Fibroblast of villous mesenchyme (primary cell): ENCODE results near the gene SPATA31E1. TPM values are rescaled to one million over a fixed set of nuclear protein-coding genes. Genes with fewer than 3 reads are reported as not detected.
"Not testable (repeated sequence)": the region's sequence is repeated elsewhere in the genome, so short reads cannot be mapped to it uniquely, and the experiment has no call there.

ENCODE experiments used
- DNase-seq: peaks from one replicate; pipeline ENCODE4 v3.0.0-alpha.2; 2010; ENCODE audit warnings: low read depth
- H3K4me3 ChIP-seq: 2 replicates; pipeline ENCODE4 v1.5.1; 2011; ENCODE audit warnings: low read depth, mild to moderate bottlenecking, low read length
- CTCF ChIP-seq: IDR thresholded peaks from 2 replicates; pipeline ENCODE4 v1.5.1; 2012; ENCODE audit warnings: low read depth, mild to moderate bottlenecking, low read length; ENCODE audit not compliant: insufficient read depth
- total RNA-seq: library from RNA; depleted of rRNA; stranded (reverse); fragments of >200 nt; gene quantifications from 2 replicates; pipeline ENCODE4 v1.2.3, GENCODE V29; 2012

The SPATA31E1 gene
- total RNA-seq, 1 donor, result not detected

- TF ChIP-seq CTCF, result no peak
- H3K4me3 ChIP-seq, result no peak overlapping the region
- DNase-seq, result no peak
These were observed 38.2 kb upstream of the SPATA31E1 start for GRCh38 chr9:87844506-87844905.

GRCh38 chr9:87847817-87848216, 34.9 kb upstream of the SPATA31E1 start:
- not testable (repeated sequence) for DNase-seq, H3K4me3 ChIP-seq

DNA sequence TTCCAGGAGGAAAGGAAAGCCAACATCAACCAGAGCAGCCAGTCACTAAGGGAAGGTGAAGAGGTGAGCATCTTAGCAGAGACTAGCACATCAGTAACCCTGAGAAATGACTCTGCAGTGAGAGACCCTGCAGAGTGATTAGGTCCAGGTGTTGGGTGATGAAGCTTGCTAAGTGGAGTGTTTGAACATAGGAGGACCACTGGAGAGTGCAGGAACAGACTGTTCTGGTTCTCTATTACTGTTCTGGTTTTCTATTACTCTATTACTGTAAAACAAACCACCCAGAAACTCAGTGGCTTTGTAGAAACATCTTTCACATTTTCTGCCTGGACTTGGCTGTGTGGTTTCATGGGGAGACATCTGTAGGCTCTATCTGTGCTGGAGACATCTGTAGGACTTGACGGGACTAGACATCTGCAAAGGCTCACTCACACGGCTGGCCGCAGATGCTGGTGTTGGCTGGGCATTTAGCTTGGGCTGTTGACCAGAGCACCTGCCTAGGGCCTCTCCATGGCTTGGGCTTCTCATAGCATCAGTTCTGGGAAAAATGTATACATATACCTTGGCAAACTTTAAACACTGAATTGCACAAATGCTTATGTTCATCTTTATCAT, 33.4 kb upstream of the SPATA31E1 start:
- no peak for TF ChIP-seq CTCF
- no peak overlapping the region for H3K4me3 ChIP-seq
- DNase-seq, result no peak

GRCh38 chr9:87850391-87850790, 32.3 kb upstream of the SPATA31E1 start:
- no peak overlapping the region for H3K4me3 ChIP-seq
- DNase-seq, result peak; percentile 38
- TF ChIP-seq CTCF, result no peak

DNA sequence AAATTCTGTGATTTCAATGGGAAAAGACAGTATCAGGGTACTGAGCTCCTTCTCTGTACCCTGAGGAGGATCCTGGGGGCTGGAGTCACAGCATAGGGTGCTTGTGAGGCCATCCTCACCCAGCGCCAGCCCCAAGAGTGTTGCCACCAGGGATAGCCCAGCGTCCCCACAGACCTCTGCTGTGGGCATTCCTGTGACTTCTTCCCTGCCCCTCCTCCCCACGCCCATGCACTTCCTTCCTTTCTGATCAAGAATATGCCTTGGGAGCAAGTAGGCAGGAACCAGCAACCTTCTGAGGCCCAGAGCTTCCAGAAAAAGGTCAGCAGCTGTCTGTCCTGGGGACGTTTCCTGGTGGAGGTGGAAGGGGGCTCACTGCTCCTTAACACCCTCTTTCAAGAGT, 31.5 kb upstream of the SPATA31E1 start:
- not testable (repeated sequence) for DNase-seq, H3K4me3 ChIP-seq

- H3K4me3 ChIP-seq, result no peak overlapping the region
- TF ChIP-seq CTCF, result no peak
- DNase-seq, result no peak
These were observed 29.4 kb upstream of the SPATA31E1 start for GRCh38 chr9:87853302-87853701.

DNA sequence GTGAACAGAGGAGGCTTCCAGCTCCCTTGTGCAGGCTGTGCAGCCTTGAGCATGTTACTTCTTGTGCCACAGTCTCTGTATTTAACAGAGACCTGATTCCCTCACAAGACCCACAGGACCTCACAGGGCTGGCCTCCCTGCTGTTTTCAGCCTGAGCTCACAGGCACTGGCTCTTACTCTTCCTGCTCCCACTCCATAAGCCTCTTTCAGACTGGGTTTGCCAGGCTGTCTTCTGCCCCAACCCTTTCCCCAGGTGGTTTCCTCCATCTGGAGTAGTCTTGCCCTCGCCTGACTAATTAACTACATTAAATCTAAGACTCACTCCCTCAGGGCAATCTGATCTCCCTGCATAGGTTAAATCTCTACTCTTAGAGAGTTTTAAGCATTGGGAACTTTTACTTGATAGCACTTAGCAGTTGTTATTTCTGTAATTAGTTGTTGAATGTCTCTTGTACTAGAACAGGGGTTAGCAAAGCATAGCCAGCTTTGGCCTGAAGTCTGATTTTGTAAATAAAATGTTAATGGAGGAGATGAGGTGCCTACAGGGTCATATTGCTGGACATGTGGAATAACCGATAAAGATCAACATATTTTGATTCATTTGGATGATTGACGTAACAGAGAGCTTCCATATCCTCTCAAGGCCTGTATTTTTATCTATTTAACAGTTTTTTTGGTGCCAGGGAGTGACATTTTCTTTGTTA, 28.6 kb upstream of the SPATA31E1 start:
- no peak overlapping the region for H3K4me3 ChIP-seq
- no peak for TF ChIP-seq CTCF
- no peak for DNase-seq

- H3K4me3 ChIP-seq, result no peak overlapping the region
- no peak for DNase-seq
- TF ChIP-seq CTCF, result no peak
These were observed 28.1 kb upstream of the SPATA31E1 start for GRCh38 chr9:87854580-87854955.
